Stimulated activated CD4-positive, alpha-beta T cell treated with anti-CD3 and anti-CD28 coated beads, Interleukin-4, amount 100 ng/mL, for 1 hour (primary cell): Measurements from ENCODE around the gene SH3BP4.

ENCODE experiments used
- DNase-seq: peaks from one replicate; pipeline ENCODE4 v3.0.0-alpha.2; 2020

The SH3BP4 gene

GRCh38 chr2:235021752-235022151 lies 69.9 kb downstream of the SH3BP4 start:
- DNase-seq = no peak

DNA sequence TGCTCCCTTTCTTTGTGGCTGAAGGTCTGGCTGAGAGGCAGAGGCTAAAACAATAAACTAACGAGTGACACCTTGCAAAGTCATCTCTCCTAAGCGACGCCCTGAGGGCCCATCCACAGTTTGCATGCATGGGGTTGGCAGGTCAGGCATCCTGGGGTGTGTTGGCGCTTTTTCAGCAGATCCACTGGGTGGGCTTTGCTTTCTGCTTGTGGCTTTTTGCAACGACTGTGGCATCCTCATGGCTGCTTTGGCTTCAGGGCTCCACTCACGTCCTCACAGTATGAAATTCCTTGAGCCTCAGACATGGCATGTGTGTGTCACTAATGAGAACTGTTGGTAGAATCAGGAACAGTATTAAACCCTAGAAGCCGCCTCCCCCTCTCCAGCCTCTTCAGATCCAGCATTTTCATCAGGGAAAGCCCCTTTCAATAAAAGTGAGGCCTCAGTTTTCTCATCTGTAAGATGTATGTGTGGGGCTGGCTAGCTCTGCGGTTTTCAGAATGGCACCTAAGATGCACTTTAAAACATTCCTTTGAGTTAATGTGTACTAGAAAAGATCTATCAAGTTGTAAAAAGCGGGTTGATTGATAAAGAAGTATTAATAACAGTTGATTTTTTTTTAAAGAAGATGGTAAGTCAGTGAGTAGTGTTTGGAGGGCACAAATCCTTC lies 72.5 kb downstream of the SH3BP4 start:
- DNase-seq = no peak

DNA sequence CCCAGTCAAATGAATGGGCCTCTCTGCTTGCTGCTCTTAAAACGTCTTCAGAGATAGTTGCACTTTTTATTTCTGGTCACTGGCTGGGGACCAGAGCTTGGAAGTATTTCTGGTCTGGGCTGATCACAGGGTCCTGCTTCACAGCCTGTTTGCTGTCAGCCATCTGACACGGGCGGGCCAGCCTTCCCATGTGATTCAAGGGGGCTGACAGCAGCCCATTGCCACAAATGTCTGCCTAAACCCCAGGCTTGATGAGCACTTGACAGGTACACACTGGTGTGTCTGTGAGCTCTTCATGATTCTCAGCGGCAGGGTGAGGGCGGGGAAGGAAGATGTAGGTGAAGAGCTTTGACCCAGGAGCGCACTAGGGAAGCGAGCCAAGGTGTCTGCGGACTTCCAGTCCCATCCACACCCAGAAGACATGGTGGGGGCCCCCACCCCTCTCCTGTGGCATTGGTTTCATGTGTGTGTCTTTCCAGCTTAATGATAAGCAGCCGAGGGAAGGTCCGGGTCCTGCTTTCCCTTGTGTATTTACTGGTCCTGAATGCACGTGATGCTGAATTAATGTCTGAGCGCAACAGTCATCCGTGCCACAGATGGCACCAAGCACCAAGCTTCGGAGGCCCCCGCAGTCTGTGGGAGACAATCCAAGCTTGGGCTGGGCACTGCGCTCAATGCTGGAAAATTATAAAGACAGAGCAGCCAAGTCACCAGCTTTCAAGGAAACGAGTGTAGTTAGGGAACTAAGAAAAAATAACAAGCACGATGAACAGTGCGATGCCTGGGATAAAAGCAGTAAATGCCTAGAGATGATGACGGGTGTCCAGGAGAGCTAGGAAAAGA lies 73.3 kb downstream of the SH3BP4 start:
- no peak for DNase-seq

DNA sequence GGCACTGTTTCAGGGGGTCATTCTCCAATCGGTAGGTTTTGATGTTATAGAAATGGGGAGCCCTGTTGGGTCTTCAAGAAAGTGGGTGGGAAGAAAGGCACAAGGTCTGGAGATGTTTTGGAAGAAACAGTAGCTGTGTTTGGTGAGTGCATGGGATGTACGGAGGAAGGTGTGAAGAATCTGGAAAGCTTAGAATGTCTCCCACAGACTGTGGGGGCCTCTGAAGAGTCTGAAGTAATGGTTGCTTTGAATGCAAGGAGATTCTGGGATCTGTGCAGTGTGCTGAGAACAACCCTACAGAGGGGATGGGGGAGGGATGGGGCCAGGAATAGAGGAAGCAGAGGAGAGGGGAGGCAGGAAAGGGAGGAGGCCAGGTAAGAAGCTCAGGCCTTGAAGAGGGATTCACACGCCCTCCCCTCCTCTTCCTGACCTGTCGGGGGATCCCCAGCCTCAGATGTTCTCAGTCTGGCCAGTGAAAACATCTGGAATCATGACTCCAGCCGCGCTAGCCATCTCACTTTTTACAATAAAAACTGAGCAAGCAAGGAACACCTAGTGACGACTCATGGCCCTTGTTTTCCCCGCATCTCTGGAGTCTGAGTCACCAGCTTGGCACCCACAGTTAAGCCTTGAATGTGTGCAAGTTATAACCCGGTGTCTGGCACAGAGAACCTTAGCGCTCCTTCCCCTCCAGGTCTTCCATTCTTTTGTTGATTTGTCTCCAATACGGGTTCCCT lies 74.2 kb downstream of the SH3BP4 start:
- DNase-seq = no peak

DNA sequence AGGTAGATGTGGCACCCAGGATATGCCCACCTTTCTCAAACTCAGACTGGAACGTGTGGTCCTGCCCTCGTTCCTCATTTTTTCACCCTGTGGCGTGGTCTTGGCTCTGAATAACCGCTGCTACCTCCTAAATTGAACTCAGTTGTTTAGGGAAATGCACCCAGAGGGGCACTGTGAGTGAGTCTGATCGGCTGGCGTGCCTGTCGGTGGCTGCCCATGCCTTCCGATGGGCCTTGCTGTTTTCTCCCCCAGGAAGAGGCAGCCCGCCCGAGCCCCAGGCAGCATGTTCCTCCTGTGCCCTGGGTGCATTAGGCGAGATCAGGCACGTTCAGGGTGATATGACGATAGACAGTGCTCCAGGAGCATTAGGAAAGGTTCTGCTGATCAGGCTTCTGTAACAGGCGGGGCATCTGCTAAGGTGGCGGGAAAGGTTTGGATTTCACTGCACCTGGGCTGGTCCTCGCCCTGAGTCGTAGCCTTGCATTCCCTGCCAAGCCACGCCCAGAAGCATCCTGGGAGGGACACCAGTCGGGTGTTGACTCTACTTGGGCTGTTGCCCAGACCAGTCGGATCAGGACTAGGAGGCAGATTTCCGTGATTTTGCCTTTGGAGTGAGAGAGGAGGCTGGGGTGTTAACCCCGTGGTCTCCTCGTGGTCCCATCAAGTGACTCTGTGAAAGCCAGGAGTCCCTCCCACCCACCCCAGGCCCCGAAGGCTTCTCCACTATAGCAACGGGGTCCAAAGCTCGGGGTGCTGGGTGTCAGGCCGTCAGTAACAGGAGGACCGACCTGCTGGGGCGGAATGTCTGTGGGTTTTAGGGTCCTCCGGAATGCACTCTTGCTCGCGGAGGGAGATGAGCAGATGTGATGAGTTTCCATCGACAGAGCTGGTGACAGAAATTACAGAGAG lies 75.1 kb downstream of the SH3BP4 start:
- DNase-seq = no peak

DNA sequence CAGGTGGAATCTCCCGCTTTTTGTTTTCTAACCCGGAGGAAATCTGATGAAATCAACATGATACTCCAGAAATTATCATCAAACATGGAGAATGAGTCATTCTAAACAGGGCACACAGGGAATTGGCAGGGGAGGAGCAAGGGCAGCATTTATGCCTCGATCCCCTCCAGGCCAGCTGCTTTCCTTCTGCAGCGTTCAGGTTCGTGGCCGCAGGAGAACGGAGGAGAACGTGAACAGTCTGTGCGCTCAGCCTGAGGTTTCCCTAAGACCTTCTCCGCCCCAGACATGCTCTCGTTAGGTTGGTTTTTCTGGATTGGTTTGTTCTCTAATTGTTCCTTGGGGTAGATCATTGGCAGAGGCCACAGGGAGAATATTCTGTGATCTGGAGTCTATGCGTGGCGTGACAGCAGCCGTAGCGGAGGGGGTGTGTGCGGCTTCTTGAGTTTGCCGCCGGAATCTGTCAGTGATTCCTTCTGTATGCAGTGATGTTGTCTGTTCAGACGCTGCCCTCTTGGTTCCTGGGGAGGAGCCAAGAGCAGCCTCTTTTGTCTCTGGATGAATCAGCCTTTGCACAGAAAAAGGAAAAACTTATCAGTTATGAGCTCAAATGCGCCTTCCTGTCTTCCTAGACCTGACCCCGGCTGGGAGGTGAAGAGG lies 75.9 kb downstream of the SH3BP4 start:
- DNase-seq = no peak

GRCh38 chr2:235028646-235029045 lies 76.8 kb downstream of the SH3BP4 start:
- no peak for DNase-seq

DNA sequence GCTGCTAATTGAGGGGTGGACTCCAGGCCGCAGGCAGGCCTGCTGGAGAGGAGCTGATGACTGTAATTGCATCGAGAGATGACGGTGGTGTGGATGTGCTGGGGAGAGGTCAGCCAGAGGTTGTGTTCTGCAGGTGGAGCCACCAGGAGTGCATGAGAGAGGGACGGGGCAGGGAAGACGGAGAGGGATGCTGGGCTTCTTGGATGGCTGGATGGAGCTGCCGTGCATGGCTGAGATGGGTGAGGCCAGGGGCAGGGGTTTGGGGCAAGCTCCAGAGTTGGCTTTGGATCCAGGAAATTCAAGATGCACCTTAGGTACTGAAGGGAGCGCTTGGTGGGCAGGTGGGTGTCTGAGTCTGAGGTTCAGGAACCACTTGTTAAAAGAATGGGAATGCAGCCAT lies 77.2 kb downstream of the SH3BP4 start:
- no peak for DNase-seq

DNA sequence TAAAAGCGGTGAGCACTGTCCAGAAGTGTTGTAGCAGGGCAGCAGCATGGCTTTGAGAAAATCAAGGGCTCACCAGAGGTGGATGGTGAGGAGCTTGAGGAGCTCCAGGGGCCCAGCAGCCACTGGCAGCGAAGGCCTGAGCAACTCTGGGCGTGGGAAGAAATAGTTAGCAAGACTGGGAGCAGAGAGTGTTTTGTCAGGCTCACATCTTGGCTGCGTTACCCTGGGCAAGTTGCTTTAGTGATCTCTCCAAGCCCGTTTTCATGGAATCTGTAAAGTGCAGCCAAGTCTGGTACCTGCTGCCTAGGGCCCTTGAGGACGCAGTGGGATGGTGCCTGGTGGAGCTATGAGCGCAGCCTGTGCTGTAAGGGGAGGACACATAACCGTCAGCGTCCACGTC lies 78.3 kb downstream of the SH3BP4 start:
- DNase-seq = no peak

DNA sequence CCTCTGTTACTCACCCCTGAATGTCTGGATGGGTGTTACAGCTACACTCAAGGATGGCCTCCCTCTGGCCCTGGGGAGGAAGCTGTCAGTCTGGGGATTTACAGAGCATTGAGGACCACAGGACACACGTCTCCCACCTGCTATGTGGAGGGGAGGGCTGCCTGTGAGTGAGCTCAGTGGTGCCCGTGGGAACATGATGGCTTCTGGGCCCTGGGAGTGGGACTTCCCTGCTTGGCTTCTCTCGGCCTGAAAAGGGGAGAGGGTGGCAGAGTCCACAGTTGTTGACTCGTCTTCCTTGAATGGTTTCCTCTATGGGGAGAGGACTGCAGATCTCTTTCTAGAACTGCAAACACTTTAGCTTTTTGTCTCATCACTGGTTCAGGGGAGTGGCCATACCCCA lies 79.1 kb downstream of the SH3BP4 start:
- no peak for DNase-seq

GRCh38 chr2:235031686-235032373 lies 80.0 kb downstream of the SH3BP4 start:
- DNase-seq = no peak

- DNase-seq = no peak
These were observed 80.6 kb downstream of the SH3BP4 start for GRCh38 chr2:235032466-235032865.

DNA sequence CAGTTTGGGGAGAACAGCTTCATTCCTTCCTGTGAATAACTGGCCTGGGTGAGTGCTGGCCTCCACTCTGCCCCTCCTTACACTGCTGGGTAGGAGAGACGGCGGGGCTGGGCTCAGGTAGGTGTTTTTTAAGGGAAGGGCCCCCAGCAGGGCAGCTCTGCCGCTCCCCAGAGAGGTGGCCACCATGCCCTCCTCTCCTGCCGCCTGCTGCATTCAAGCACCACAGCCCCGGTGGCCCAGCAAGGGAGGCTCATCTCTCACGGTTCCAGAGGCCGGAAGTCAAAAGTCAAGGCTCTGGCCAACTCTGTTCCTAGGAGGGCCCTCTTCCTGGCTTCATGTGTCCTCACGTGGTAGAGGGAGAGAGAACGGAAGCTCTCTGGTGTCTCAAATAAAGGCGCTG lies 81.1 kb downstream of the SH3BP4 start:
- DNase-seq = no peak

GRCh38 chr2:235034265-235035118 lies 82.7 kb downstream of the SH3BP4 start:
- DNase-seq = no peak

DNA sequence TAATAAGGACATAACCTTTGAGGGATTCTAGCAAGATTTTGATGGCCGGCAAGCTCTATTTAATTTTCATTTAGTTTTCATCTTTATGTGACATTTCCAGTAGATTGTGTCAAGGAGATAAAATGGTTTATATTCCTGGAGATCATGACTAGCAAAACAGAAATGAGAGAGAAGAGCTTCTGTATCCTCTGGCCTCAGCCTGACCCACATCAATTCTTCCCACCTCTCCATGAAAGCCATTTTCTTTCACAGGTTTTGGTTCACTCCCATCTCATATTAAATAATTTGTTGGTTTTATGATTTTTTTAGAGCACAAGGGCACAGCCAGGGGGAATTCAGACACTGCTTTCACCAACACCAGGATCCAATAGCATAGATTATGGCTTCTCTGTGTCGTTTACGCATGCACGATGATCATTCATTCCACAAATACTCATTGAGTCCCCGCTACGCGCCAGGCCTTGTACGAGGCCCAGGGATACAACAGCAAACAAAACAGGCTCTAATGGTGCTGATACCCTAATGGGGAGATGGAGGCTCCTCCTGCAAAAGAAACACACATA lies 85.9 kb downstream of the SH3BP4 start:
- DNase-seq = no peak

DNA sequence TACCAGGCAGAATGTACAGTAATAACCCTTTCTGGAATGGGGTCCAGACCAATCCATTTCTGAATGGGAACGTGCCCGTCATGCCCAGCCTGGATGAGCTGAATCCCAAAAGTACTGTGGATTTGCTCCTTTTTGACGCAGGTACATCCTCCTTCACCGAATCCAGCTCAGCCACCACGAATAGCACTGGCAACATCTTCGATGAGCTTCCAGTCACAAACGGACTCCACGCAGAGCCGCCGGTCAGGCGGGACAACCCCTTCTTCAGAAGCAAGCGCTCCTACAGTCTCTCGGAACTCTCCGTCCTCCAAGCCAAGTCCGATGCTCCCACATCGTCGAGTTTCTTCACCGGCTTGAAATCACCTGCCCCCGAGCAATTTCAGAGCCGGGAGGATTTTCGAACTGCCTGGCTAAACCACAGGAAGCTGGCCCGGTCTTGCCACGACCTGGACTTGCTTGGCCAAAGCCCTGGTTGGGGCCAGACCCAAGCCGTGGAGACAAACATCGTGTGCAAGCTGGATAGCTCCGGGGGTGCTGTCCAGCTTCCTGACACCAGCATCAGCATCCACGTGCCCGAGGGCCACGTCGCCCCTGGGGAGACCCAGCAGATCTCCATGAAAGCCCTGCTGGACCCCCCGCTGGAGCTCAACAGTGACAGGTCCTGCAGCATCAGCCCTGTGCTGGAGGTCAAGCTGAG lies 89.6 kb downstream of the SH3BP4 start:
- DNase-seq = no peak

- DNase-seq = no peak
These were observed 90.2 kb downstream of the SH3BP4 start for GRCh38 chr2:235041918-235042575.

GRCh38 chr2:235042576-235043515 lies 91.0 kb downstream of the SH3BP4 start:
- no peak for DNase-seq
